Measurements from ENCODE around the gene PIPOX. TPM values are rescaled to one million over a fixed set of nuclear protein-coding genes. Genes with fewer than 3 reads are reported as not detected.

Gene PIPOX
- total and polyA plus RNA-seq, 9 of the 15 experiments (the other 6 are each of a cell fraction or from before 2014, with no cell fraction given): 0.15 to 2.2 (median 0.58) TPM; not detected in 2

DNA sequence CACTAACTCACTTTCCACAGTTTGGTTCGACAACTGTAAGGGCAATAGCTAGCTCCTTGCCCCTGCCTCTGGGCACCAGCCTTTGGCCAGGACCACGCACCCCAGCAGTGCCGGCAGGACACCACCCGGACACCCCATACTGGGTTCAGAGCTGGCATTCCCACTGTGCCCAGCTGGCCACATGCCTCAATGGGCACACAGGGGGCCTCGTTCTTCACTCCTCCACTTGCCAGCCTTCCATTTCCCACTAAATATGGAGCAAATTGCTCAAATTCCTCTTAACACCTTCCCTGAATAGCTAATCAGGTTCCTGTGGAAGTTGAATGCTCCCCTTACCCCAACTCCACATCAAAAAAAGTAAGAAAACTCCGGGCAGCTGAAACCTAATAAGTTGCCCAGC is 52.5 kb downstream of the PIPOX start:
- no peak overlapping the region for H2AFZ ChIP-seq (ENCODE audit: low read depth, low read length)
- intact Hi-C loops (cut with micrococcal nuclease) (no loop called here), in situ Hi-C loops (cut with MboI) (no loop called here)
- no peak for FAIRE-seq
- peaks cover 0 to 10% of the 10 kb centered on the region in 2 experiments; a peak in 2 of 5 replicates for H3K4me1 ChIP-seq (replicated peaks in 1 of 2; ENCODE audit: control insufficient read depth in 2 of 2, insufficient read depth in 2 of 2, low read length in 2 of 2)
- H3K9me3 ChIP-seq (replicated peaks; ENCODE audit: control insufficient read depth, insufficient read depth, low read depth, low read length): no peaks in the 10 kb centered on the region
- H3K4me2 ChIP-seq (ENCODE audit: insufficient read depth, low read length): no peak overlapping the region
- no peaks in the 10 kb centered on the region for H4K20me1 ChIP-seq (replicated peaks; ENCODE audit: control insufficient read depth, insufficient read depth, low read length)
- no peaks in the 10 kb centered on the region for H3K27me3 ChIP-seq (ENCODE audit: control insufficient read depth in 2 of 2, insufficient read depth in 2 of 2, low read length in 2 of 2)
- H3K27ac ChIP-seq (ENCODE audit: extremely low read depth, low read depth, low read length): no peak overlapping the region
- ChIA-PET POLR2A (interaction anchor here (1.0 to 1.3 kb wide), 2 partner anchors 18 to 55 kb away, joined by 3 to 5 read pairs; no protein-coding TSS in a partner anchor), CTCF (ENCODE audit: low intra/inter-chr PET ratio) (no interaction called here)
- no peak for ATAC-seq
- H3K9ac ChIP-seq (ENCODE audit: insufficient read depth in 1 of 2, low read depth in 2 of 2, low read length in 2 of 2): peak overlapping the region in 1 of 2 experiments; percentile 45; a peak in 1 of 4 replicates
- no peak overlapping the region for H3K4me3 ChIP-seq
- WGBS (ENCODE audit: insufficient coverage, low coverage, missing lambda C conversion rate): 85% methylated on average over 6 of the region's 6 CpGs
- peaks cover 87% of the 10 kb centered on the region for H3K36me3 ChIP-seq (ENCODE audit: control insufficient read depth, insufficient read depth, low read length)
- no TSS peak for BruUV-seq (replicated peaks)
- DNase-seq (ENCODE audit: extremely low read depth in 1 of 4, low spot score in 3 of 4): no peak
- H3K79me2 ChIP-seq (ENCODE audit: control insufficient read depth, insufficient read depth, low read length): no peaks in the 10 kb centered on the region
- TF ChIP-seq POLR2G (IDR thresholded peaks at IDR 0.05; ENCODE audit: low read depth, low read length): peak; percentile 8; the same call in 1 of the 2 replicates
- no peak for TF ChIP-seq ZNF79 (CRISPR knock-in tag; IDR thresholded peaks at IDR 0.05; ENCODE audit: low read depth)
- no peaks in the 10 kb centered on the region for H3K9me1 ChIP-seq (ENCODE audit: control insufficient read depth, insufficient read depth, low read length)

DNA sequence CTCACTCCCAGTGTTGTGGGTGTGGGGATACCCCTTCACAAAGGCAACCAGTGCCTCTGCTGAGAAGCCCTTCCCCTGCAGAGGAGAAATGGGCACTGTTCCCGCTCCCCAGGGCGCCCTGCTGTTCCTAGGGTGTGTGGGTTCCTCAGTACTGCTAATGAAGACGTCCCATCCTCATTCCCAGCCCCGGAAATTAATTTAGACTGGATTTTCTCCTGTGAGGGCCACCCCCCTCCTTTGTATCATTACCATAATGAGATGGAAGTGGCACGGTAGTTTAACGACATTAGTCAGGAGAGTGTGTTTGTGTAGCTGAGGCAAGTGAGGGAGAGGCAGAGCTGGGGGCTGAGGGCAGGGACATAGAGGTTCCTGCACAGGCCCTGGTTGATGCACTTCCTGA is 53.2 kb downstream of the PIPOX start:
- H3K79me2 ChIP-seq (ENCODE audit: control insufficient read depth, insufficient read depth, low read length): no peaks in the 10 kb centered on the region
- H4K20me1 ChIP-seq (replicated peaks; ENCODE audit: control insufficient read depth, insufficient read depth, low read length): no peaks in the 10 kb centered on the region
- H3K27ac ChIP-seq (ENCODE audit: extremely low read depth, low read depth, low read length): no peak overlapping the region
- no peaks in the 10 kb centered on the region for H3K27me3 ChIP-seq (ENCODE audit: control insufficient read depth in 2 of 2, insufficient read depth in 2 of 2, low read length in 2 of 2)
- 85% methylated on average over 6 of the region's 6 CpGs for WGBS (ENCODE audit: insufficient coverage, low coverage, missing lambda C conversion rate)
- H3K4me3 ChIP-seq: no peak overlapping the region
- in situ Hi-C loops (cut with MboI): no loop called here
- peaks cover 81% of the 10 kb centered on the region for H3K36me3 ChIP-seq (ENCODE audit: control insufficient read depth, insufficient read depth, low read length)
- ChIA-PET CTCF (ENCODE audit: low intra/inter-chr PET ratio) (no interaction called here), POLR2A (interaction anchor here (0.7 to 1.3 kb wide), 3 partner anchors 19 to 56 kb away, joined by 3 to 5 read pairs (median 3); no protein-coding TSS in a partner anchor)
- no peak overlapping the region for H3K4me2 ChIP-seq (ENCODE audit: insufficient read depth, low read length)
- no peak overlapping the region for H3K9ac ChIP-seq (ENCODE audit: insufficient read depth in 1 of 2, low read depth in 2 of 2, low read length in 2 of 2)
- DNase-seq (ENCODE audit: extremely low read depth in 1 of 4, low spot score in 3 of 4) (no peak), ATAC-seq (no peak), FAIRE-seq (no peak)
- BruUV-seq (replicated peaks): no TSS peak
- no peak overlapping the region for H2AFZ ChIP-seq (ENCODE audit: low read depth, low read length)
- peaks cover 0 to 10% of the 10 kb centered on the region in 2 experiments; a peak in 2 of 5 replicates for H3K4me1 ChIP-seq (replicated peaks in 1 of 2; ENCODE audit: control insufficient read depth in 2 of 2, insufficient read depth in 2 of 2, low read length in 2 of 2)
- no peaks in the 10 kb centered on the region for H3K9me3 ChIP-seq (replicated peaks; ENCODE audit: control insufficient read depth, insufficient read depth, low read depth, low read length)
- intact Hi-C loops (cut with micrococcal nuclease): no loop called here
- no peaks in the 10 kb centered on the region for H3K9me1 ChIP-seq (ENCODE audit: control insufficient read depth, insufficient read depth, low read length)
- TF ChIP-seq CBFA2T3 (IDR thresholded peaks at IDR 0.05) (no peak), NONO (IDR thresholded peaks at IDR 0.05; ENCODE audit: low read depth in 2 of 2, low read length in 1 of 2) (no peak)
- TF ChIP-seq, protein P1, sequence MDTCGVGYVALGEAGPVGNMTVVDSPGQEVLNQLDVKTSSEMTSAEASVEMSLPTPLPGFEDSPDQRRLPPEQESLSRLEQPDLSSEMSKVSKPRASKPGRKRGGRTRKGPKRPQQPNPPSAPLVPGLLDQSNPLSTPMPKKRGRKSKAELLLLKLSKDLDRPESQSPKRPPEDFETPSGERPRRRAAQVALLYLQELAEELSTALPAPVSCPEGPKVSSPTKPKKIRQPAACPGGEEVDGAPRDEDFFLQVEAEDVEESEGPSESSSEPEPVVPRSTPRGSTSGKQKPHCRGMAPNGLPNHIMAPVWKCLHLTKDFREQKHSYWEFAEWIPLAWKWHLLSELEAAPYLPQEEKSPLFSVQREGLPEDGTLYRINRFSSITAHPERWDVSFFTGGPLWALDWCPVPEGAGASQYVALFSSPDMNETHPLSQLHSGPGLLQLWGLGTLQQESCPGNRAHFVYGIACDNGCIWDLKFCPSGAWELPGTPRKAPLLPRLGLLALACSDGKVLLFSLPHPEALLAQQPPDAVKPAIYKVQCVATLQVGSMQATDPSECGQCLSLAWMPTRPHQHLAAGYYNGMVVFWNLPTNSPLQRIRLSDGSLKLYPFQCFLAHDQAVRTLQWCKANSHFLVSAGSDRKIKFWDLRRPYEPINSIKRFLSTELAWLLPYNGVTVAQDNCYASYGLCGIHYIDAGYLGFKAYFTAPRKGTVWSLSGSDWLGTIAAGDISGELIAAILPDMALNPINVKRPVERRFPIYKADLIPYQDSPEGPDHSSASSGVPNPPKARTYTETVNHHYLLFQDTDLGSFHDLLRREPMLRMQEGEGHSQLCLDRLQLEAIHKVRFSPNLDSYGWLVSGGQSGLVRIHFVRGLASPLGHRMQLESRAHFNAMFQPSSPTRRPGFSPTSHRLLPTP (IDR thresholded peaks at IDR 0.05; ENCODE audit: borderline replicate concordance, extremely low read depth, insufficient read length): no peak

Measured in K562 (cell line).